ENCODE data around the gene RACGAP1.

The RACGAP1 gene

GRCh38 chr12:49985981-49986380, 39.3 kb downstream of the RACGAP1 start:
- no peak for DNase-seq (ENCODE audit: low spot score)

GRCh38 chr12:49984476-49985359, 40.6 kb downstream of the RACGAP1 start:
- no peak for DNase-seq (ENCODE audit: low spot score)

GRCh38 chr12:49983892-49984291, 41.4 kb downstream of the RACGAP1 start:
- peak; percentile 28 for DNase-seq (ENCODE audit: low spot score)

- DNase-seq (ENCODE audit: low spot score) = no peak
Measured at GRCh38 chr12:49982246-49983087, 42.8 kb downstream of the RACGAP1 start.

GRCh38 chr12:49980501-49981349, 44.6 kb downstream of the RACGAP1 start:
- no peak for DNase-seq (ENCODE audit: low spot score)

- DNase-seq (ENCODE audit: low spot score) = no peak
Measured at GRCh38 chr12:49979791-49980190, 45.5 kb downstream of the RACGAP1 start.

- DNase-seq (ENCODE audit: low spot score) = peak; percentile 83
Measured at GRCh38 chr12:49979016-49979586, 46.2 kb downstream of the RACGAP1 start.

- no peak for DNase-seq (ENCODE audit: low spot score)
Measured at GRCh38 chr12:49978125-49978524, 47.2 kb downstream of the RACGAP1 start.

- no peak for DNase-seq (ENCODE audit: low spot score)
Measured at GRCh38 chr12:49976557-49976956, 48.7 kb downstream of the RACGAP1 start.

GRCh38 chr12:49975318-49975761, 50.0 kb downstream of the RACGAP1 start:
- no peak for DNase-seq (ENCODE audit: low spot score)

- peak; percentile 76 for DNase-seq (ENCODE audit: low spot score)
Measured at GRCh38 chr12:49974677-49975317, 50.5 kb downstream of the RACGAP1 start.

GRCh38 chr12:49974231-49974675, 51.0 kb downstream of the RACGAP1 start:
- peak; percentile 95 for DNase-seq (ENCODE audit: low spot score)

GRCh38 chr12:49973361-49973830, 51.9 kb downstream of the RACGAP1 start:
- no peak for DNase-seq (ENCODE audit: low spot score)

GRCh38 chr12:49972641-49973360, 52.5 kb downstream of the RACGAP1 start, which contains the start of gene AQP6:
TSS of gene AQP6 (plus strand) at chr12:49972947. CDS start at chr12:49973174, 227 bp downstream.
- no peak for DNase-seq (ENCODE audit: low spot score)

GRCh38 chr12:49972129-49972528, 53.2 kb downstream of the RACGAP1 start:
- DNase-seq (ENCODE audit: low spot score) = peak; percentile 54

- no peak for DNase-seq (ENCODE audit: low spot score)
Measured at GRCh38 chr12:49971141-49971540, 54.2 kb downstream of the RACGAP1 start.

- no peak for DNase-seq (ENCODE audit: low spot score)
Measured at GRCh38 chr12:49970658-49971057, 54.6 kb downstream of the RACGAP1 start.

- DNase-seq (ENCODE audit: low spot score) = no peak
Measured at GRCh38 chr12:49969651-49970429, 55.5 kb downstream of the RACGAP1 start.

GRCh38 chr12:49969027-49969426, 56.3 kb downstream of the RACGAP1 start:
- peak; percentile 89 for DNase-seq (ENCODE audit: low spot score)
